CD4-positive, alpha-beta T cell treated with Interleukin-12 subunit alpha and Interleukin-12 subunit beta, for 1 hour (primary cell): Measurements from ENCODE around the gene PPP2R3C.
"Not testable (repeated sequence)": the region's sequence is repeated elsewhere in the genome, so short reads cannot be mapped to it uniquely, and the experiment has no call there.

Source experiments
- DNase-seq: peaks from one replicate; pipeline ENCODE4 v3.0.0-alpha.2; 2020

PPP2R3C gene

DNA sequence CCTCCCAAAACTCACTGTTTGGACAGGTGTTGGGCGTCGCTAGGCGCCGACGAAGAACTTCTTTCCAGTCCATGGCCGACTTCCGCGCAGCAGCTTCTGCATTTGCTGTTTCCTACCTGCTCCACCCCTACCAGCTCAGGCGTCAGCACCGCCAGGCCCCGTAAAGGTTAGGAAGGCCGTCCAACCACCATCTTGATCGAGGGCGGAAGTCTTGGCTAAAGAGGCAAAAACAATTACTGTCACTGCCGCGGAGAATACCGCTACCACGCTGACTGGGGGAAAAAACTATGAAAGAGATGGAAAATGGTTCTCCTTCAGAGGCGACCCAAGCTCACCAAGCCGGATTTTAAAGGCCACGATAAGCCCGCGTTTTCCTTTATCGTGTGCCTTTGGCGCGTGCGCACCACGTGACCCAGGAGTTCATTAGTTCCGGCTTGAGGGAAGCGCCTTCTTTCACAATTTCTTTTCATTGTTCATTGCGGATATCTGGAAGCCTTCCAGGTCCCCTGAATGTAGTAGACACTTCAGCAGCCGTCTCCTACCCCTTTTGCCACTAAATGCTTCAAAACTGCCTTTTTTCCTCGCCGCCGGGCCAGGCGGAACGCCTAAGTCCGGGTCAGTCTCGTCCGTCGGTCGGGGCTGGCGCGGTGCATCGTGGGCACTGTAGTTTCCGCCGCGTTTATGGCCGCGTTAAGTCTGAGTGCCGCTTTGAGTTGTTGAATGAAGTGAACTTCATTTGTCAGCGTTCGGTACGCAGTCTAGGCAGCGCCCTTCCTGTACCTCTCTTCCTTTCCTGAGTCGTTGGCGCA lies at the start of gene PPP2R3C, which contains the start of gene PRORP:
Gene PPP2R3C, minus strand, starts transcription at position 104 of the 809 bp plus-strand sequence. Its CDS starts 31 bp downstream, at position 73.
Gene PRORP, plus strand, starts transcription at position 666 of the 809 bp plus-strand sequence. CDS start 694 bp downstream, outside the sequence.
- peak; percentile 93 for DNase-seq

GRCh38 chr14:35167496-35167895 lies 45.7 kb upstream of the PPP2R3C start:
- no peak for DNase-seq

DNA sequence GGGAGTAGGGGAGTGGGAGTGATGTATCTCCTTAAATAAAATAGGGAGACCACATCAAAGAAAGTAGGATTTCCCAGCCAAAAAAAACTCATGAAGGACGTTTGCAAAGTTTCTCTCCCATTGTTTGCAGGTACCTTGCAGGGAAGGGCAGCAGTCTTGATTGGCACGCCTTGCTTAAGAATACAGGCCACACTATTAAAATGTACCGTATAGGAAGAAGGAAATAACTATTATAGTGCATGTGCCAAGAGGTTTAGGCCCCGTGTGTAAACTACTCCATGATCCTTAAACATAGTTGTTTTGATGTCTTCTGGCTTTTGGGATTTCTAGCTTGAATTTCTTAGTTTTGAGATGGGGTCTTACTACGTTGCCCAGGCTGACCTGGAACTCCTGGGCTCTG lies 43.1 kb upstream of the PPP2R3C start:
- DNase-seq, result no peak

GRCh38 chr14:35163384-35163783 lies 41.6 kb upstream of the PPP2R3C start:
- no peak for DNase-seq

DNA sequence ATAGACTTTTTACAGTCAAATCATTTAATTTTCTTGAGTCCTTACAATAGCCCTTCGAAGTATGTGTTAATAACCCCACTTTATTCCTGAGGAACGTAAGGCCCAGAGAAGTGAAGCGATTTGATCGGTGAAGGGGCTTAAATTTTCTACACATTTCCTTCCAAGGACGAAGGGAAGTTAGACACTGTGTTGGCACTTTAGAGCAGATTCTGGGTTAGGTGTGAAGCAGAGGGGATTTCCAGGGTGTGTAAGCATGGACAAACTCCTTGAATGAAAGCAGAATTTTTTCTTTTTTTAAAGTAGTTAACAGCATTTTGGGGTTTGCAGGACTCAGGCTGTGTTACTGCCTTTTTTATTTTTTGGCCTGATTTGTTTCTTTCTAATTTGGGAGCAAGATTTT lies 39.4 kb upstream of the PPP2R3C start:
- DNase-seq, result peak; percentile 56

DNA sequence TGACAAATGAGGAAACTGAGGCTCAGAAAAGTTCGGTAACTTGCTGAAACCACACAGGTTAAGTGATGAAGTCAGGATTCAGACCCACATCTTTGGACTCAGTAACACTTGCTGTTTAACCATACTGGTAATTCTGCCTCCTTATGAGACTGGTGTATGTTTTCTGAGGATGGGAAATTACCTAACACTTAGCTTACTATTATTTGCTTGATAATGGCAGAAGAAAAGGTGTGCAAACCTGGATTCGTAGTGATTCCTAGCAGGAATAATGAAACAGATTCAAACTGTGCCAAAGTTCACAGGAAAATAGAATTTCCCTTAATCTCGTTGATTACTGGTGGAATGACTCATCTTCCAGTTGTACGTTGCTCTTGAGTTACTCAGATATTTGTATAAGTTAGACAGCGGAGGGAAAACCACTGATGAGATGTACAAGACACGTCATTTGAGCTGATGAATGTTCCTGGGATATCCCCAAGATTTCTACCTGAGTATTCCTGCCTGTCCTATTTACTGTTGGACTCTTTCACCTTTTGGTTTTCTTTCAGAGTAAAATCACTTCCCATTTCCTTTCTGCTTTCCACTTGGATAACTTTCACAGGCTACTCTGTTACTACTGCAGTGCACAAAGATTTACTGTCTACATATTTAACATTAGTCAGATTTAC lies 38.1 kb upstream of the PPP2R3C start:
- DNase-seq, result no peak

- no peak for DNase-seq
Observed at GRCh38 chr14:35158951-35159653, 37.3 kb upstream of the PPP2R3C start.

DNA sequence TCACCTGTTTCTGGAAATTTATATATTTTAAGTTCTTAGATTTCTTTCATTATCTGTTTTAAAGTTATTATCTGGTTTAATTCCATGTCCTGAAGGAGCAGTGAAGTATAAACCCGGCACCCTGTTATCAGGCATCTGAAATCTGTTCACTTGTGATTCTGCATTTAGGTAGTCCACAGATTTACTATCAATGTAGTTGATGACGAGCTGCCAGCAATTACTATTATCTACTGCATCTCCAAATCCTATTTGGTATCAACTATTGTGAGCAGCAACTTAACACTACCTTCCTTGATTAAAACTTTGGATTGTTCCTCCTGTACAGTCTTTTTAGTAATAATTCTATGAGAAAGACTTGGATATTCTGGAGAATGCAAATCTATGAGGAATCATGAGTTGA lies 36.7 kb upstream of the PPP2R3C start:
- DNase-seq, result no peak

DNA sequence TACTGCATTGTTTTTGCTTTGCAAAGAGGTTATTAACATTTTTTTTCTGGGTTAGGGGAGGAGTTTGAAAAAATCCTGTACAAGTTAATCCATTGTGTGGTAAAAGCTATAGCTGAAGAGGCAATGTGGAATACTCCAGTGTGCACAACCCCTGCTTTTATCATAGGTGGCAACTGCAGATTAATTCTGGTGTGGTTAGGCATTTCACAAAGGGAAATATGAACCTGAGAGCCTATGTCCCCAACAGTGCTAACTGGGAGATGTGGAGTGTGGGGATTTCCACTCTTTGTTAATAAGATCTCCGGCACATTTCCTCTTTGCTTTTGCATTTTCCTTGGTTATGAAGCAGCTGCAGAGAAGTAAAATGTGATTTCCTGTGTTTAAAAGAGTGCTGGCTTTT lies 34.2 kb upstream of the PPP2R3C start:
- peak; percentile 31 for DNase-seq

GRCh38 chr14:35154016-35154415 lies 32.2 kb upstream of the PPP2R3C start:
- DNase-seq, result no peak

DNA sequence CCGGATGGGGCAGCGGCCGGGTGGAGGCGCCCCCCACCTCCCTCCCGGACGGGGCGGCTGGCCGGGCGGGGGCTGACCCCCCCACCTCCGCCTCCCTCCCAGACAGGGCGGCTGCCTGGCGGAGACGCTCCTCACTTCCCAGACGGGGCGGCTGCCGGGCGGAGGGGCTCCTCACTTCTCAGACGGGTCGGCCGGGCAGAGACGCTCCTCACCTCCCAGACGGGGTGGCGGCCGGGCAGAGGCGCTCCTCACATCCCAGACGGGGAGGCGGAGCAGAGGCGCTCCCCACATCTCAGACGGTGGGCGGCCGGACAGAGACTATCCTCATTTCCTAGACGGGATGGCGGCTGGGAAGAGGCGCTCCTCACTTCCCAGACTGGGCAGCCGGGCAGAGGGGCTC lies 30.7 kb upstream of the PPP2R3C start:
- not testable (repeated sequence) for DNase-seq

GRCh38 chr14:35149239-35149638 lies 27.4 kb upstream of the PPP2R3C start:
- DNase-seq, result no peak

GRCh38 chr14:35147711-35148110 lies 25.9 kb upstream of the PPP2R3C start:
- no peak for DNase-seq

DNA sequence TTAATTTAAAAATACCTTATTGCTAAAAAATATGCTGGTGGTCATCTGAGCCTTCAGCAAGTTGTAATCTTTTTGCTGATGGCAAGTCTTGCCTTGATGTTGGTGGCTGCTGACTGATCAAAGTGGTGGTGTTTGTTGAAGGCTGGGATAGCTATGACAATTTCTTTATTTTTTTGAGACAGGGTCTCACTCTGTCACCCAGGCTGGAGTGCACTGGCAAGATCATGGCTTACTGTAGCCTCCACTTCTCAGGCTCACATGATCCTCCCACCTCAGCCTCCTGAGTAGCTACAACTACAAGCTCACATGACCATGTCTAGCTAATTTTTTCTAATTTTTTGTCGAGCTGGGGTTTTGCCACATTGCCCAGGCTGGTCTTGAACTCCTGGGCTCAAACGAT lies 25.4 kb upstream of the PPP2R3C start:
- no peak for DNase-seq

- DNase-seq, result no peak
Observed at GRCh38 chr14:35146711-35147149, 24.9 kb upstream of the PPP2R3C start.

DNA sequence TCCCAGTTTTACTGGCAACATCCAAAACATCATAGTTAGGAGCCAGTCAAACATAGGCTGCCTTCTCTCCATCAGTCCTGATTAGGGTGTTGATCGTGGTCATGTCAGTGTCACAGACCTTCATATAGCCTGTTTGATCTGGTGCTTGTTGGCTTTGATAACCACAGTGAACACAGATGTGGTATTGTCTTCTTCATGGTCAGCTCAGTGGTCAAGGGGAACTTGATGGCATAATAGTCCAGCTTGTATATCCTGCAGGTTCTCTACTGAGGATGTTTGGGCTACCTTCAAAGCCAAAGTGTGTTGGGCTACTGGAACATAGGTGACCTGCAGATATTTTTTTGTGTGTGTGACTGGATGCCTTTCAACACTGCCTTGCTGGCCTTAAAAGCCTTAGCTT lies 22.2 kb upstream of the PPP2R3C start:
- DNase-seq, result no peak

GRCh38 chr14:35140718-35141581 lies 19.2 kb upstream of the PPP2R3C start:
- DNase-seq, result no peak

- DNase-seq, result no peak
Observed at GRCh38 chr14:35138585-35138984, 16.8 kb upstream of the PPP2R3C start.

DNA sequence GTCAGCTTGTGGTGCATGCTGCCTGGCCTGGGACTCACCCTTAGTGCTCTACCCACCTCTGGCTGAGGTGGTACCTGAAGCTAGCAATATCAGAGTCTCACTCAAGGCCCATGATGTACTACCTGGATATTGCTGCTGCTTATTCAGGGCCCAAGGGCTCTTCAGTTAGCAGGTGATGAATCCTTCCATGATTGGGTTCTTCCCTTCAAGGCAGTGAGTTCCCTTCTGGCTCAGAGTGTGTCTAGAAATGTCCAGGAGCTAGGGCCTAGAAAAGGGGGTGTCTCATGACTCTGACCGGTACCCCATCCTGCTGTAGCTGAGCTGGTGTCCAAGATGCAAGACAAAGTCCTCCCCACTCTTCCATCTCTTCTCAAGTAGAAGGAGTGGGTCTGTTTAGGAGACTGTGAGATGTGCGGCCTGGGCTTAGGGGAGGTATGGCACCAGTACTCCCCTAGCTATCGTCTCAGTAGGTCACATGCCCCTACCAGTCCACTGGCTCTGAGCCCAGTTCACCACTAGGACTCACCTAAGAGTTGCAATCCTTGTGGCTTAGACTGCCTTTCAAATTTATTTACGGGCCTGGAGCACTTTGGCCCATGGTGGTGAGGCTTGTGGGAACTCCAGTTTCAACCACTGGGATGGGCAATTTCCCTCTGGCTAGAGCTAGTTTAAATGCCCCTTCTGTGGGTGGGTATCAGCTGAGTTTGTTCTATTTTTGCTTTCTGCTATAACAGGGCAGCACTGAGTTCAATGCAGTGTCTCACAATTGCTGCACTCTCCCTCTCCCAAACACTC lies 12.7 kb upstream of the PPP2R3C start:
- DNase-seq, result no peak

- no peak for DNase-seq
Observed at GRCh38 chr14:35133542-35134328, 11.9 kb upstream of the PPP2R3C start.

DNA sequence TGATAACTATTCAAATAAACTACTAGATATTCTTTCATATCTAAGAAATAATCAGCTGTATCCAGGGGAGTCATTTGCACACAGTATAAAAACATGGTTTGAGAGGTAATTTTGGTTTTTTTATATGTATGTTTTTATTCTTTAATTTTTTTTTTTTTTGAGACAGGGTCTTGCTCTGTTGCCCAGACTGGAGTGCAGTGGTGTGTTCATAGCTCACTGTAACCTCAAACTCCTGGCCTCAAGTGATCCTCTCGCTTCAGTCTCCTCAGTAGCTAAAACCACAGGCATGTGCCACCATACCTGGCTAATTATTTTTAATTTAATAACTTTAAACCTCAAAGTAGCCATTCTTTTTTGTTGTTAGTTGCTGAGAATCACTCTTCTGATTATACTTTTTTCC lies 2.3 kb upstream of the PPP2R3C start:
- no peak for DNase-seq
